Lower leg skin (tissue), 3 donors: ENCODE results near the gene DNAI1.

Experiments used
- POLR2A ChIP-seq, 2 donors: fragments of 450-650 bp; IDR thresholded peaks; one replicate each; pipeline ENCODE4 v1.6.1; 2016 to 2017; ENCODE audit warnings: antibody characterized with exemption in 2 of 2, mild to moderate bottlenecking in 1 of 2, moderate library complexity in 1 of 2
- TF ChIP-seq, protein P1 (sequence below), 3 donors: fragments of 450-650 bp; IDR thresholded peaks; one replicate each; pipeline ENCODE4 v1.5.1; 2016; ENCODE audit warnings: antibody characterized with exemption in 3 of 3, mild to moderate bottlenecking in 3 of 3, moderate library complexity in 2 of 3

DNA sequence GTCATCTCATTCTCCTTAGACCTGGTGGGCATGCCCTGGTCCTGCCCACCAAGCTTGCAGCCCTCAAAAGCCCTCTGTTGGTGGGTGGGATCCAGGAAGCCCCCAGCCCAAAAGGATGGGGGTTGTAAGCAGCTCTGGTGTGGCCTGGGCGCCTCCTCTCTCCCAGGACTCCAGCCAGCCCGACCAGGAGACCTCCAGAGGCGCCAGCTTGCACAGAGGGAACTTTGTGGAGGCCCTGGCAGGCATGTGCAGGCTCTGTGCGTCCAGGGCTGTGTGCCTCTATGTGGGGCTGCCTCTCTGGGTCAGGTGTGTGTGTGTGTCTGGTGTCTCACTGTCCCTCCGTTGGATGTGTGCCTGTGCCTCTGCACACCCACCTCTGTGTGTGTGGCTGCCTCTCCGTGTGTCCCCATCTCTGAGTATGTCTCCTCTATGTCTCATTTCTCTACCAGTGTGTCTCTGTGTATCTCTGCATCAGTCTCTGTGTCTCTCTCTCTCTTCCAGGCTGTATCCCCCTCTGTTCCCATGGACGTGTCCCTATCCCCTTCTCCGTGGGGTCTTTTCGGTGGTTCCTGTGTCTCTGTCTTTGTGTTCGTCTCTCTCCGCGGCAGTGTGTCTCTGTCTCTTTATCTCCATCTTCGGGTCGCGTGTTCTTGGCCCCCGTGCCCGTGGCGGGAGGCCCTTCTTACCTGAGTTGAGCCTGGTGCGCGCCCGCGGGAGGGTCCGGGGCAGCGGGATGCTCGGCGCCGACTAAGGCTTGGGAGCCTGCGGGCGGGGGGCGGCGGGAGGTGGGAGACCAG lies 63.7 kb downstream of the DNAI1 start:
- TF ChIP-seq, protein P1, sequence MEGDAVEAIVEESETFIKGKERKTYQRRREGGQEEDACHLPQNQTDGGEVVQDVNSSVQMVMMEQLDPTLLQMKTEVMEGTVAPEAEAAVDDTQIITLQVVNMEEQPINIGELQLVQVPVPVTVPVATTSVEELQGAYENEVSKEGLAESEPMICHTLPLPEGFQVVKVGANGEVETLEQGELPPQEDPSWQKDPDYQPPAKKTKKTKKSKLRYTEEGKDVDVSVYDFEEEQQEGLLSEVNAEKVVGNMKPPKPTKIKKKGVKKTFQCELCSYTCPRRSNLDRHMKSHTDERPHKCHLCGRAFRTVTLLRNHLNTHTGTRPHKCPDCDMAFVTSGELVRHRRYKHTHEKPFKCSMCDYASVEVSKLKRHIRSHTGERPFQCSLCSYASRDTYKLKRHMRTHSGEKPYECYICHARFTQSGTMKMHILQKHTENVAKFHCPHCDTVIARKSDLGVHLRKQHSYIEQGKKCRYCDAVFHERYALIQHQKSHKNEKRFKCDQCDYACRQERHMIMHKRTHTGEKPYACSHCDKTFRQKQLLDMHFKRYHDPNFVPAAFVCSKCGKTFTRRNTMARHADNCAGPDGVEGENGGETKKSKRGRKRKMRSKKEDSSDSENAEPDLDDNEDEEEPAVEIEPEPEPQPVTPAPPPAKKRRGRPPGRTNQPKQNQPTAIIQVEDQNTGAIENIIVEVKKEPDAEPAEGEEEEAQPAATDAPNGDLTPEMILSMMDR (IDR thresholded peaks at IDR 0.05) = no peak
- TF ChIP-seq POLR2A (IDR thresholded peaks at IDR 0.05) = no peak
